Kidney (tissue), 14 donors: ENCODE measurements around the gene C4B. TPM values are rescaled to one million over a fixed set of nuclear protein-coding genes. Genes with fewer than 3 reads are reported as not detected.

Source experiments
- DNase-seq, 5 donors: peaks; one replicate each; pipeline ENCODE4 v3.0.0-alpha.2; 2013 to 2020
- FAIRE-seq: peaks from 2 replicates; lab custom pipeline; 2012; peaks lifted over from hg19 to GRCh38; lab: Jason Lieb, UNC
- H3K27ac ChIP-seq, 2 donors: one replicate each; pipeline ENCODE4 v1.7.0; 2013; ENCODE audit warnings: low read depth in 2 of 2, low read length in 2 of 2, inconsistent platforms in 1 of 2
- H3K27me3 ChIP-seq: one replicate; pipeline ENCODE4 v1.7.1; 2013; ENCODE audit warnings: low read length, inconsistent platforms; ENCODE audit not compliant: control insufficient read depth, insufficient read depth
- H3K36me3 ChIP-seq, 3 donors: one replicate each; pipeline versions ENCODE4 v1.7.0 to v1.7.1; 2013; ENCODE audit warnings: low read length in 3 of 3, control low read depth in 1 of 3, inconsistent platforms in 1 of 3; ENCODE audit not compliant: insufficient read depth in 3 of 3, control insufficient read depth in 2 of 3
- H3K4me1 ChIP-seq, 3 donors: one replicate each; pipeline versions ENCODE4 v1.7.0 to v1.7.1; 2013; ENCODE audit warnings: low read length in 3 of 3, inconsistent platforms in 1 of 3, low read depth in 1 of 3; ENCODE audit not compliant: control insufficient read depth in 2 of 3, insufficient read depth in 2 of 3
- H3K4me3 ChIP-seq, 3 donors: one replicate each; pipeline versions ENCODE4 v1.7.0 to v1.8.1; 2013; ENCODE audit warnings: low read length in 3 of 3, control low read depth in 1 of 3, inconsistent platforms in 1 of 3
- H3K9ac ChIP-seq, 3 donors: one replicate each; pipeline versions ENCODE4 v1.7.0 to v1.7.1; 2013; ENCODE audit warnings: low read length in 3 of 3, control low read depth in 1 of 3, inconsistent platforms in 1 of 3
- H3K9me3 ChIP-seq, 3 donors: one replicate each; pipeline versions ENCODE4 v1.7.0 to v1.7.1; 2013; ENCODE audit warnings: low read length in 3 of 3, control low read depth in 1 of 3, inconsistent platforms in 1 of 3; ENCODE audit not compliant: control insufficient read depth in 2 of 3, insufficient read depth in 1 of 3
- intact Hi-C: fragments of 100-400 bp; cut with DNase I; formaldehyde crosslinking; loops from one replicate; pipeline ENCODE4 v1.11.1; 2022
- polyA plus RNA-seq: library from polyadenylated mRNA; stranded (reverse); fragments of 350-450 nt; fragmentation: Illumina TruSeq; extraction: RNeasy Lipid Tissue Mini Kit (QIAGEN cat#74804); gene quantifications from one replicate; pipeline ENCODE4 v1.2.3, GENCODE V29; 2014; ENCODE audit warnings: low read depth, low replicate concordance; ENCODE audit not compliant: insufficient read depth
- total RNA-seq: library from RNA; stranded (reverse); fragmentation: NEBNext Ultra II Directional; extraction: Animal tissue kit (Norgen Biotek cat#: 25700); gene quantifications from one replicate; pipeline ENCODE4 v1.2.1, GENCODE V29; 2021
- TF ChIP-seq, protein P1 (sequence below): IDR thresholded peaks from 3 replicates; pipeline ENCODE4 v1.5.1; 2012; ENCODE audit warnings: mild to moderate bottlenecking, moderate library complexity, borderline replicate concordance; ENCODE audit not compliant: insufficient read depth; ENCODE audit errors: extremely low read depth
- donor health status: control.
- donor health status: control.
- donor health status: control.
- donor health status: control.
- donor health status: control.
- donor health status: DM: yes; HTN: yes; CAD: no.
- donor health status: Normal renal cell carcinoma (clear cell type).

C4B gene
- total and polyA plus RNA-seq, 2 donors from 2014 or later: 578 to 596 TPM

DNA sequence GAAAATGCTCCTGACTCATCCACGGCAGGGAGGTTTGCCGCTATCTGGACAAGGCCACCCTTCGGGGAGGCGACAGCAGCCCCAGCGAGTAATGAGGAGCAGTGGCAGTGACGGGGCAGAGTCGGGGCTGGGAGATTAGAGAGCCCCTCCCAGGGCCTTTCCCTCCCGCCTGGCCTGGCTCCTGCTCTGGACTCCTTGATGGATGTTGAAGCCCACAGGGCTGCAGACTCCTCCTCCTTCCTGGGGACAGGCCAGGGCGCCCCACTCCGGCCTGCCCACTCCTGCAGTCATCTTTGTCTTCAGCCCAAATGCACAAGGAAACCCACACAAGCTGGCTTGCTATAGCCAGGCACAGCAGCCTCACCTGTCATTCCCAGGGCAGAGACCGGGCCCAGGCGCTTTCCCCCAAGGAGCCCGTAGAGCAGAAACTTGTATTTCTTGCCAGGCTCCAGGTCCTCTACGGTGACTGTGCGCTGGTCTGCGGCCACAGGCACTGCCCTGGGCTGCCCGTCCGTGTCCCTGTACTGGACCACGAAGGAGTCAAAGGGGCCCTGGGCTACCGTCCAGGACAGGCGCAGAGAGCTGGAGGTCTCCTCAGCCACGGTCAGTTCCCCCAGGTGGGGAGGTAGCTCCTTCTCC, 31.3 kb downstream of the C4B start:
- Histone ChIP-seq H3K9ac (no peak overlapping the region), H3K36me3 (no peaks in the 10 kb centered on the region), H3K27ac (no peak overlapping the region), H3K4me1 (peaks cover 0 to 3% (median 0%) of the 10 kb centered on the region in 3 donors), H3K9me3 (no peaks in the 10 kb centered on the region), H3K27me3 (no peaks in the 10 kb centered on the region), H3K4me3 (no peak overlapping the region)
- TF ChIP-seq, protein P1, sequence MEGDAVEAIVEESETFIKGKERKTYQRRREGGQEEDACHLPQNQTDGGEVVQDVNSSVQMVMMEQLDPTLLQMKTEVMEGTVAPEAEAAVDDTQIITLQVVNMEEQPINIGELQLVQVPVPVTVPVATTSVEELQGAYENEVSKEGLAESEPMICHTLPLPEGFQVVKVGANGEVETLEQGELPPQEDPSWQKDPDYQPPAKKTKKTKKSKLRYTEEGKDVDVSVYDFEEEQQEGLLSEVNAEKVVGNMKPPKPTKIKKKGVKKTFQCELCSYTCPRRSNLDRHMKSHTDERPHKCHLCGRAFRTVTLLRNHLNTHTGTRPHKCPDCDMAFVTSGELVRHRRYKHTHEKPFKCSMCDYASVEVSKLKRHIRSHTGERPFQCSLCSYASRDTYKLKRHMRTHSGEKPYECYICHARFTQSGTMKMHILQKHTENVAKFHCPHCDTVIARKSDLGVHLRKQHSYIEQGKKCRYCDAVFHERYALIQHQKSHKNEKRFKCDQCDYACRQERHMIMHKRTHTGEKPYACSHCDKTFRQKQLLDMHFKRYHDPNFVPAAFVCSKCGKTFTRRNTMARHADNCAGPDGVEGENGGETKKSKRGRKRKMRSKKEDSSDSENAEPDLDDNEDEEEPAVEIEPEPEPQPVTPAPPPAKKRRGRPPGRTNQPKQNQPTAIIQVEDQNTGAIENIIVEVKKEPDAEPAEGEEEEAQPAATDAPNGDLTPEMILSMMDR: no peak
- intact Hi-C loops: no loop called here
- peak in 2 of 5 donors; percentile 36 to 53 for DNase-seq
- no peak for FAIRE-seq

DNA sequence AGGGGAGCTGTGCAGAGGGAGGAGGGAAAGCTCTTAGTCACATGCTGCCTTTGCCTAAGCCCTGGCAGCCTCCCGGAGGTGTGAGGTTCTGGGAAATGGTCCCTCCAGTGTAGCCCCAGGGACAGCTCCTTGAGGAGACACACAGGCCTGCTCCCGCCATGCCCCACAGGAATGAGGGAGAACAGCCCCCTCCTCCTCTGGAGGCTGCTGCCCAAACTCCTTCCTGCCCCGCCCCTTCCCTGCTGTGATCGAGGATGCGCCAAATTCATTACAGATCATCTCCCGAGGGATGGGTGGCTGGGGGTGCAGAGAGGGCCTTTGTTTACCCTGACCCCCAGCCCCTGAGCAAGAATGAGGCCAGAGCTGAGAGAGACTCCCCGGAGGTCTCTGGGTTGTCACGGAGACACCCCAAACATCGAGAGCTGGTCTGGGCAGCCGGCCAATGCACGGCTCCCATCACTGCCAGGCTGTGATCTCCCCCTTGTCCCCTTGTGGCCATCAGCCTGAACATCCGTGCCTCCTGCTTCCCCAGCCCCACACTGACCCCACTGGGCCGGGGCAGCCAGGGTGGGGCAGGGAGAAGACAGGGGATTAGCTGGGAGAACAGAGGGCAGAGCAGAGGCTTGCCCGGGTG, 32.0 kb downstream of the C4B start:
- peaks cover 0 to 3% (median 0%) of the 10 kb centered on the region in 3 donors for H3K4me1 ChIP-seq
- no peaks in the 10 kb centered on the region for H3K9me3 ChIP-seq
- no peak overlapping the region for H3K9ac ChIP-seq
- H3K27me3 ChIP-seq: no peaks in the 10 kb centered on the region
- H3K36me3 ChIP-seq: no peaks in the 10 kb centered on the region
- TF ChIP-seq, protein P1: no peak
- no peak for FAIRE-seq
- DNase-seq: peak in 2 of 5 donors; percentile 39 to 78
- intact Hi-C loops: no loop called here
- H3K27ac ChIP-seq: no peak overlapping the region
- H3K4me3 ChIP-seq: no peak overlapping the region

DNA sequence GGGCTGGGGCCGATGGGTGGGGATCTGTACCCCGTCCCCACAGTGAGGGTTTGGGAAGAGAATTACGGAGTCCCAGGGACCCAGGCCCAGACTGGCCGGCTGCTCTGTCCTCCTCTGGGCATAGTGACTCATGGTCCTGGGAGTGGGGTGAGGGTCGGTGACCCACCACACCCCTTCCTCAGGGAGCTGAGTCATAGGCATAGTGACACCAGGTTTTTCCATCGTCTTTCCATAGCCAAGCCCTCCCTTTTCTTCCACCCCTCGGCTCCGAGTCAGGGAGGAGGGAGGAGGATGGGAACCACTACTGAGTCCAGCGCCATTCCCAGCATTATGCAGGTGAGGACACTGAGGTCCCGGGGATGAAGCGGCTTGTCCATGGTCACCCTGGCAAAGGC, 32.5 kb downstream of the C4B start:
- H3K4me3 ChIP-seq: no peak overlapping the region
- H3K4me1 ChIP-seq: peaks cover 0 to 3% (median 0%) of the 10 kb centered on the region in 3 donors
- H3K36me3 ChIP-seq: no peaks in the 10 kb centered on the region
- no peak overlapping the region for H3K9ac ChIP-seq
- H3K27me3 ChIP-seq: no peaks in the 10 kb centered on the region
- FAIRE-seq (no peak), DNase-seq (peak in 2 of 5 donors; percentile 36 to 77)
- TF ChIP-seq, protein P1: no peak
- intact Hi-C loops: no loop called here
- no peak overlapping the region for H3K27ac ChIP-seq
- H3K9me3 ChIP-seq: no peaks in the 10 kb centered on the region
